ENCODE measurements around the gene GPRC5D. TPM values are rescaled to one million over a fixed set of nuclear protein-coding genes. Genes with fewer than 3 reads are reported as not detected.

Gene GPRC5D
- total and polyA plus RNA-seq, 8 donors = 0.18 TPM; not detected in 7

GRCh38 chr12:12918781-12919389, 33.1 kb downstream of the GPRC5D start:
- intact Hi-C loops (cut with DNase I; ENCODE audit: low total_unique reads) = loop anchor here (10.0 kb wide), 1 partner anchor 56 kb away; no protein-coding TSS in a partner anchor
- DNase-seq = no peak
- TF ChIP-seq POLR2A (IDR thresholded peaks at IDR 0.05) (no peak), CTCF (IDR thresholded peaks at IDR 0.05) (no peak), POLR2AphosphoS5 (IDR thresholded peaks at IDR 0.05) (no peak), EP300 (IDR thresholded peaks at IDR 0.05) (no peak)
- H3K27me3 ChIP-seq = no peaks in the 10 kb centered on the region
- no peak overlapping the region for H3K4me3 ChIP-seq
- H3K27ac ChIP-seq = no peak overlapping the region
- WGBS, 5 donors = 54 to 74% (median 63%) methylated on average over 6 of the region's 6 CpGs
- peaks cover 0 to 29% (median 7%) of the 10 kb centered on the region in 4 donors for H3K36me3 ChIP-seq
- peaks cover 0 to 14% (median 10%) of the 10 kb centered on the region in 4 donors for H3K4me1 ChIP-seq
- no peaks in the 10 kb centered on the region for H3K9me3 ChIP-seq

GRCh38 chr12:12917517-12917916, 34.5 kb downstream of the GPRC5D start:
- Histone ChIP-seq H3K36me3 (peaks cover 0 to 43% (median 19%) of the 10 kb centered on the region in 4 donors), H3K4me3 (no peak overlapping the region), H3K4me1 (peaks cover 0 to 14% (median 10%) of the 10 kb centered on the region in 4 donors), H3K9me3 (no peaks in the 10 kb centered on the region), H3K27me3 (no peaks in the 10 kb centered on the region), H3K27ac (peak overlapping the region in 1 of 5 donors; percentile 43)
- no peak for TF ChIP-seq POLR2AphosphoS5 (IDR thresholded peaks at IDR 0.05)
- TF ChIP-seq EP300 (IDR thresholded peaks at IDR 0.05) = no peak
- no peak for TF ChIP-seq CTCF (IDR thresholded peaks at IDR 0.05)
- no peak for TF ChIP-seq POLR2A (IDR thresholded peaks at IDR 0.05)
- DNase-seq = no peak
- 93 to 100% (median 95%) methylated on average over 2 of the region's 2 CpGs for WGBS, 5 donors
- intact Hi-C loops (cut with DNase I; ENCODE audit: low total_unique reads) = loop anchor here (10.0 kb wide), 1 partner anchor 57 kb away; no protein-coding TSS in a partner anchor

- Histone ChIP-seq H3K27me3 (no peaks in the 10 kb centered on the region), H3K4me3 (no peak overlapping the region), H3K27ac (peak overlapping the region in 2 of 5 donors; percentile 28 to 43), H3K36me3 (peaks cover 0 to 54% (median 22%) of the 10 kb centered on the region in 4 donors), H3K9me3 (no peaks in the 10 kb centered on the region), H3K4me1 (peaks cover 0 to 14% (median 10%) of the 10 kb centered on the region in 4 donors)
- TF ChIP-seq POLR2AphosphoS5 (IDR thresholded peaks at IDR 0.05) (peak in 1 of 3 donors; percentile 70), POLR2A (IDR thresholded peaks at IDR 0.05) (no peak), EP300 (IDR thresholded peaks at IDR 0.05) (no peak), CTCF (IDR thresholded peaks at IDR 0.05) (peak in 6 of 7 experiments; percentile 37 to 98 (median 97))
- WGBS, 5 donors = 21 to 31% (median 28%) methylated on average over 19 of the region's 19 CpGs
- intact Hi-C loops (cut with DNase I; ENCODE audit: low total_unique reads) = loop anchor here (10.0 kb wide), 1 partner anchor 58 kb away; no protein-coding TSS in a partner anchor
- peak; percentile 88 to 92 for DNase-seq
These were observed 35.6 kb downstream of the GPRC5D start for GRCh38 chr12:12916135-12916944.

- intact Hi-C loops (cut with DNase I; ENCODE audit: low total_unique reads) = loop anchor here (10.0 kb wide), 1 partner anchor 59 kb away; no protein-coding TSS in a partner anchor
- Histone ChIP-seq H3K36me3 (peaks cover 0 to 61% (median 25%) of the 10 kb centered on the region in 4 donors), H3K27ac (peak overlapping the region in 1 of 5 donors; percentile 28), H3K4me3 (no peak overlapping the region), H3K9me3 (no peaks in the 10 kb centered on the region), H3K4me1 (peaks cover 0 to 15% (median 10%) of the 10 kb centered on the region in 4 donors), H3K27me3 (no peaks in the 10 kb centered on the region)
- TF ChIP-seq POLR2AphosphoS5 (IDR thresholded peaks at IDR 0.05) (no peak), CTCF (IDR thresholded peaks at IDR 0.05) (no peak), POLR2A (IDR thresholded peaks at IDR 0.05) (no peak), EP300 (IDR thresholded peaks at IDR 0.05) (no peak)
- no peak for DNase-seq
- 80 to 89% (median 86%) methylated on average over 10 of the region's 10 CpGs for WGBS, 5 donors
These were observed 36.3 kb downstream of the GPRC5D start for GRCh38 chr12:12915656-12916055.
